ENCODE data around the gene KCTD1. TPM values are rescaled to one million over a fixed set of nuclear protein-coding genes. Genes with fewer than 3 reads are reported as not detected.

Gene KCTD1
- total and polyA plus RNA-seq, 2 of the 8 experiments (the other 6 are each of a cell fraction or from before 2014, with no cell fraction given) = 7.7 to 14.0 TPM

DNA sequence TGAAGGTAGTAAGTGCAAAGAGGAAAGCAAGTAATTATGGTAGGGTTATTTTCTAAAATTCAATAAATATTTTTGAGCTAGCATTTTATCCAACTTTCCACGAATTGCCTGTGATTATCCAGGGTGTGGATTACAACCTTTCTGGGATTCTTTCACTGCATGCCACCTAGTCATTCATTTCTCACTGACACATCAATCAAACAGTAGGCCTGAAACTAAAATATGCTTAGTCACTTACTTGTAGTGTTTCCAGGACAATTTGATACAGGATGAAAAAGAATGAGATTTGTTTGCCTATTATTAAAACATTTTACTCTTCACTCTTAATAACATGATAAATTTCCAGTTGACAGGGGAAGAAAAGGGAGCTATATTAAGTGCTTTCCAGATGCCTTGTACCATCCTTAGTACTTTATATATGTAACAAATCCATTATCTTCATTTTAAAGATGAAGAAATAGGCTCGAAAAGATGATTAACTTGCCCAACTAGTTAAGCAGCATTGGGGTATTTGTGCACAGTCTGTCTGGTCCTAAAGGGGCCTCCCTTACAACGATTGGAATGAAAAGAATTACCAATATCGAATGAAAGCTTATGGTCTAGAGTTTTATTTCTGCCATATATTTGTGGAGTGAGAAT is 70.4 kb downstream of the KCTD1 start:
- TF ChIP-seq CEBPB (IDR thresholded peaks at IDR 0.05; ENCODE audit: low read depth, low read length) = no peak
- no peak for TF ChIP-seq SP2 (IDR thresholded peaks at IDR 0.05; ENCODE audit: low read length)
- no peak for TF ChIP-seq ATF3 (IDR thresholded peaks at IDR 0.05; ENCODE audit: insufficient read depth, low read depth, low read length)
- no peak for TF ChIP-seq SP1 (IDR thresholded peaks at IDR 0.05; ENCODE audit: low read depth, low read length)
- TF ChIP-seq POLR2A (IDR thresholded peaks at IDR 0.05; ENCODE audit: control extremely low read depth in 1 of 2, low read depth in 2 of 2, low read length in 2 of 2) = no peak
- TF ChIP-seq SUZ12 (IDR thresholded peaks at IDR 0.05; ENCODE audit: low read length) = no peak
- no peak for TF ChIP-seq FOSL1 (IDR thresholded peaks at IDR 0.05; ENCODE audit: insufficient read depth, low read depth, low read length)
- TF ChIP-seq RNF2 (IDR thresholded peaks at IDR 0.05; ENCODE audit: borderline replicate concordance, low read depth, low read length, missing control alignments, poor library complexity, severe bottlenecking) = no peak
- no peak for TF ChIP-seq BCL11A (IDR thresholded peaks at IDR 0.05; ENCODE audit: low read depth in 2 of 2, low read length in 2 of 2)
- no peak for TF ChIP-seq SIN3A (conservative IDR thresholded peaks at IDR 0.05 in 1 of 2, IDR thresholded peaks at IDR 0.05 in 1 of 2; ENCODE audit: low read depth in 1 of 2, low read length in 2 of 2)
- TF ChIP-seq MAFK (IDR thresholded peaks at IDR 0.05; ENCODE audit: low read depth, low read length) = no peak
- DNase-seq (ENCODE audit: low read depth in 1 of 2, low spot score in 2 of 2) (no peak), FAIRE-seq (no peak)
- no peaks in the 10 kb centered on the region for H3K9me3 ChIP-seq (ENCODE audit: insufficient read depth in 2 of 2, low read depth in 1 of 2, low read length in 1 of 2)
- 68% methylated on average over 4 of the region's 4 CpGs; no CpG with 5 or more reads in 1 of the 2 experiments for WGBS, 2 experiments (ENCODE audit: extremely low coverage in 1 of 2, insufficient coverage in 1 of 2, insufficient read length in 1 of 2, insufficient replicate concordance in 2 of 2, low coverage in 1 of 2, low lambda C conversion rate in 2 of 2, missing lambda C conversion rate in 1 of 2)
- H2BK120ac ChIP-seq (replicated peaks; ENCODE audit: low read depth, low read length) = no peak overlapping the region
- no peaks in the 10 kb centered on the region; a peak in 1 of 7 replicates for H3K27me3 ChIP-seq (replicated peaks in 1 of 4; ENCODE audit: control insufficient read depth in 3 of 4, extremely low read depth in 1 of 4, insufficient read depth in 3 of 4, low read length in 3 of 4)
- peak overlapping the region; percentile 25 for H4K5ac ChIP-seq (ENCODE audit: insufficient read length, low read depth, low read length)
- no peak overlapping the region for H2BK20ac ChIP-seq (ENCODE audit: low read length)
- no peak overlapping the region for H2AFZ ChIP-seq (ENCODE audit: low read length)
- no peak overlapping the region for H4K8ac ChIP-seq (ENCODE audit: extremely low read depth, insufficient read depth, low read length)
- H3K27ac ChIP-seq (ENCODE audit: low read depth, low read length) = no peak overlapping the region
- H2BK12ac ChIP-seq (ENCODE audit: low read depth, low read length) = no peak overlapping the region
- H3K23me2 ChIP-seq (ENCODE audit: low read depth, low read length) = no peaks in the 10 kb centered on the region
- H3K79me1 ChIP-seq (ENCODE audit: low read depth, low read length) = no peaks in the 10 kb centered on the region
- no peak overlapping the region for H2BK15ac ChIP-seq (ENCODE audit: low read length)
- ChIA-PET POLR2A (ENCODE audit: partially characterized antibody) (interaction anchor here (0.8 to 1.6 kb wide), 2 partner anchors 49 to 69 kb away, joined by 4 read pairs; no protein-coding TSS in a partner anchor), CTCF (ENCODE audit: partially characterized antibody) (interaction anchor here (1.1 to 3.0 kb wide), 8 partner anchors 7 to 143 kb away, joined by 4 to 20 read pairs (median 4); no protein-coding TSS in a partner anchor)
- no peak overlapping the region for H3K56ac ChIP-seq (replicated peaks; ENCODE audit: insufficient read length, low read depth, low read length)
- no peak overlapping the region for H3K4ac ChIP-seq (replicated peaks; ENCODE audit: insufficient read length, low read depth, low read length)
- no peaks in the 10 kb centered on the region for H4K20me1 ChIP-seq (replicated peaks in 1 of 2; ENCODE audit: control insufficient read depth in 1 of 2, insufficient read depth in 2 of 2, low read length in 2 of 2)
- H3K23ac ChIP-seq (ENCODE audit: insufficient read length) = no peak overlapping the region
- no peak overlapping the region for H2BK5ac ChIP-seq (ENCODE audit: low read depth, low read length)
- no peak overlapping the region for H3K9ac ChIP-seq (replicated peaks in 1 of 4; ENCODE audit: extremely low read depth in 1 of 4, low read depth in 3 of 4, low read length in 3 of 4)
- no peaks in the 10 kb centered on the region for H3K79me2 ChIP-seq (ENCODE audit: control insufficient read depth in 1 of 2, insufficient read depth in 2 of 2, low read length in 2 of 2)
- H3K4me3 ChIP-seq (ENCODE audit: extremely low read depth in 1 of 4, insufficient read depth in 2 of 4, low read depth in 3 of 4, low read length in 4 of 4) = peak overlapping the region in 1 of 4 experiments; percentile 42; a peak in 1 of 8 replicates
- H2AK5ac ChIP-seq (ENCODE audit: low read depth, low read length) = no peak overlapping the region
- H4K91ac ChIP-seq (replicated peaks; ENCODE audit: insufficient read length, low read length) = no peak overlapping the region
- peaks cover 0 to 5% (median 0%) of the 10 kb centered on the region in 4 experiments; a peak in 1 of 8 replicates for H3K36me3 ChIP-seq (ENCODE audit: control insufficient read depth in 2 of 4, insufficient read depth in 4 of 4, low read length in 3 of 4)
- H3K18ac ChIP-seq (ENCODE audit: extremely low read depth, low read length) = no peak overlapping the region
- no peak overlapping the region for H3K14ac ChIP-seq (ENCODE audit: insufficient read length)
- H3K4me2 ChIP-seq (ENCODE audit: insufficient read depth in 1 of 2, low read depth in 2 of 2, low read length in 2 of 2) = peak overlapping the region in 1 of 2 experiments; percentile 69; a peak in 2 of 4 replicates
- H3K4me1 ChIP-seq (replicated peaks in 1 of 4; ENCODE audit: control insufficient read depth in 3 of 4, insufficient read depth in 4 of 4, low read length in 3 of 4) = peaks cover 9 to 22% (median 19%) of the 10 kb centered on the region in 4 experiments

Measured in H1 (cell line).